ENCODE measurements around the gene SMARCAL1.

DNA sequence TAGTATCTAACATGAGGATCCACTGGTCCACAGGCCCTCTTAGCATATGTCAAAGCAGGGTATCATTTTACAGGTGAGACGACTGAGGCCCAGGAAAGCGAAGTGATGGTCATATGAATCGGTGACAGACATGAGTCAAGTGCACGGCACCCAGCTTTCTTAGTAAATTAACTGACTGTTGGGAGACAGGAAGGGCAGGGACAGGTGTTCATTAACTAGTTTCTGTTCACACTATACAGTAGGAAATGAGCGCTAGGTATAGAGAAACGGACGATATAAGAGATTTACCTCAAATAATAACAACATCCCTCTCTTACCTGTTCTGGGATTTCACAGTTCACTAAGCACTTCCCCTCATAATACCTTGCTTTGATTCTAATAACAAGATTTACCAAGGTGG is 1.7 kb upstream of the SMARCAL1 start:
- TF ChIP-seq, protein P1, sequence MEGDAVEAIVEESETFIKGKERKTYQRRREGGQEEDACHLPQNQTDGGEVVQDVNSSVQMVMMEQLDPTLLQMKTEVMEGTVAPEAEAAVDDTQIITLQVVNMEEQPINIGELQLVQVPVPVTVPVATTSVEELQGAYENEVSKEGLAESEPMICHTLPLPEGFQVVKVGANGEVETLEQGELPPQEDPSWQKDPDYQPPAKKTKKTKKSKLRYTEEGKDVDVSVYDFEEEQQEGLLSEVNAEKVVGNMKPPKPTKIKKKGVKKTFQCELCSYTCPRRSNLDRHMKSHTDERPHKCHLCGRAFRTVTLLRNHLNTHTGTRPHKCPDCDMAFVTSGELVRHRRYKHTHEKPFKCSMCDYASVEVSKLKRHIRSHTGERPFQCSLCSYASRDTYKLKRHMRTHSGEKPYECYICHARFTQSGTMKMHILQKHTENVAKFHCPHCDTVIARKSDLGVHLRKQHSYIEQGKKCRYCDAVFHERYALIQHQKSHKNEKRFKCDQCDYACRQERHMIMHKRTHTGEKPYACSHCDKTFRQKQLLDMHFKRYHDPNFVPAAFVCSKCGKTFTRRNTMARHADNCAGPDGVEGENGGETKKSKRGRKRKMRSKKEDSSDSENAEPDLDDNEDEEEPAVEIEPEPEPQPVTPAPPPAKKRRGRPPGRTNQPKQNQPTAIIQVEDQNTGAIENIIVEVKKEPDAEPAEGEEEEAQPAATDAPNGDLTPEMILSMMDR (IDR thresholded peaks at IDR 0.05; ENCODE audit: low read length), result no peak
- no peak for TF ChIP-seq EZH2phosphoT487 (IDR thresholded peaks at IDR 0.05; ENCODE audit: low read length)
- no peak for TF ChIP-seq EZH2 (optimal IDR thresholded peaks at IDR 0.05; ENCODE audit: low read depth, low read length)
